ENCODE data around the gene FIP1L1. TPM values are rescaled to one million over a fixed set of nuclear protein-coding genes. Genes with fewer than 3 reads are reported as not detected.

FIP1L1 gene
- polyA plus RNA-seq, 4 donors, result 17.0 to 56.6 (median 26.6) TPM

DNA sequence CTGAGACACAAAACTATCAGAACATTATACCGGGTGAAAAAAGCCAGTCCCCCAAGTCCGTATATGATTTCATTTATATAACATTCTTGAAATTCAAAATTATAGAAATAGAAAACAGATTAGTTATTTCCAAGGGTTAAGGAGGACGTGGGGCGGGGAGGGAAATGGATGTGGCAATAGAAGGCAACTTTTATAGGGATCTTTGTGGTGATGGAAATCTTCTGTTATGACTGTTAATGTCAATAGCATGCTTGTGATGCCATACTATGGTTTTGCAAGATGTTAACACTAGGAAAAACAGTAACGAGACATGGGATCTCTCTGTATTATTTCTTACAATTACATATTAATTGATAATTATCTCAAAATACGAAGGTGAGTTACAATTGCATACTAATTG, 117.4 kb downstream of the FIP1L1 start:
- Histone ChIP-seq H3K4me3 (ENCODE audit: low read depth in 1 of 3, low read length in 3 of 3) (no peak overlapping the region), H3K36me3 (ENCODE audit: control insufficient read depth in 3 of 3, insufficient read depth in 2 of 3, low read depth in 1 of 3, low read length in 3 of 3) (peaks cover 0 to 20% (median 0%) of the 10 kb centered on the region in 3 donors), H3K9me3 (ENCODE audit: control insufficient read depth in 2 of 2, insufficient read depth in 1 of 2, low read depth in 1 of 2, low read length in 1 of 2) (no peaks in the 10 kb centered on the region), H3K27me3 (ENCODE audit: control insufficient read depth in 3 of 3, insufficient read depth in 3 of 3, low read length in 3 of 3) (no peaks in the 10 kb centered on the region), H3K4me1 (ENCODE audit: control insufficient read depth in 3 of 3, insufficient read depth in 2 of 3, low read depth in 1 of 3, low read length in 2 of 3) (no peaks in the 10 kb centered on the region), H3K27ac (ENCODE audit: low read depth in 1 of 3, low read length in 2 of 3) (no peak overlapping the region)
- 87 to 94% (median 93%) methylated on average over 6 of the region's 6 CpGs for WGBS, 3 donors
- DNase-seq (no peak), FAIRE-seq (no peak)

DNA sequence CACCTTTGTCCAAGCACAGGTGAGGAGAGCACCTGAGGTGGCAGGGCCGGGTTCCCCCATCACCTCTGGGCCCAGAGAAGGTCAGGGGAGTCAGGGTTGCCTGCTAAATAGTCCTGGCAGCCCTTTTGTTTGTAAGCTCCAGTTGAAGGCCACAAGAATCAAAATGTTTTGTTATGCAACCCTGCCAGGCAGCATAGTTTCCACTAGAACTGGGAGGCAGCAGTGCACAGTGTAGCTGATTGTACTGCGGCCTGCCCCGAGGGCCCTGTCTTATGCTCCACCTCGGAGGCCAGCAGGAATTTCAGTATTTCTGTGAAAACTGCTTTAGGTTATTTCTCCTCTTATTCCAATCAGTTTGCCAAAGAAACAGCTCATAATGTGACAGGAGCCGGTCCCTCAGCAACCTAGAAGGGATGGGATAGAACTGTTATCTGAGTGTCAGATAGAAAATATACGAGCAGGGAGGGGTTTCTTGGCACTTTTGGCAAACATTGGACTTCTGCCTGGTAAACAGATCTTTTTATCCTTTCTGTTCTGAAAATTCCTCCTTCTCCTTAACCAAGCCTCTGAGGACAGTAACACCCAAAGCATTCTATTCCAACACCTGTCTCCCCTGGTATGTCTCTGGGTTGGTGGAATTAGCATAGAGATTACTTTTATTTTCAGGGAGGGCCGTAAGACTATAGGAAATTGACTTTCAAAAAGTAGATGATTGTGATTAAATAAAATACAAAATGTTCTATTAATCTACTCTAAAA, 120.2 kb downstream of the FIP1L1 start:
- Histone ChIP-seq H3K36me3 (ENCODE audit: control insufficient read depth in 3 of 3, insufficient read depth in 2 of 3, low read depth in 1 of 3, low read length in 3 of 3) (peaks cover 0 to 30% (median 0%) of the 10 kb centered on the region in 3 donors), H3K9me3 (ENCODE audit: control insufficient read depth in 2 of 2, insufficient read depth in 1 of 2, low read depth in 1 of 2, low read length in 1 of 2) (no peaks in the 10 kb centered on the region), H3K27ac (ENCODE audit: low read depth in 1 of 3, low read length in 2 of 3) (no peak overlapping the region), H3K4me1 (ENCODE audit: control insufficient read depth in 3 of 3, insufficient read depth in 2 of 3, low read depth in 1 of 3, low read length in 2 of 3) (no peaks in the 10 kb centered on the region), H3K4me3 (ENCODE audit: low read depth in 1 of 3, low read length in 3 of 3) (no peak overlapping the region), H3K27me3 (ENCODE audit: control insufficient read depth in 3 of 3, insufficient read depth in 3 of 3, low read length in 3 of 3) (no peaks in the 10 kb centered on the region)
- DNase-seq, result no peak
- no peak for FAIRE-seq
- 67 to 81% (median 78%) methylated on average over 7 of the region's 7 CpGs for WGBS, 3 donors

DNA sequence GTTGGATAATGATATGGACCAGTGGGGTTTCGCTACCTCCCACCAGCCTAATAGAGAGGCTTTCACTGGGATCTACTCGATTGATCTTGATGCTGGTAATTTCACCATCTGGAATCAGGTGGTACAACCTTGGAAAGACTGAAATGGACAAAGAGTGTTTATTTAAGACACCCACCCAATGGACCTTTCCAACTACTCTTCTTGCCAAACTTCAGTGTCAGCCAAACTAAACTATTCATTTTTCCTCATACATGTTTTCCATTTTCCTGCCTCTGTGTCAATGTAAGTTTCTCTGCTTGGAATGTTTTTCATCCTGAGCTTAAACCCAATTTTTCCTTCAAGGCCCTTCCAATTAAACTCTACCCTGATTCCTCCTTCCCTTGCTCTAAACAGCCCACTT, 121.3 kb downstream of the FIP1L1 start:
- Histone ChIP-seq H3K4me3 (ENCODE audit: low read depth in 1 of 3, low read length in 3 of 3) (no peak overlapping the region), H3K27ac (ENCODE audit: low read depth in 1 of 3, low read length in 2 of 3) (no peak overlapping the region), H3K27me3 (ENCODE audit: control insufficient read depth in 3 of 3, insufficient read depth in 3 of 3, low read length in 3 of 3) (no peaks in the 10 kb centered on the region), H3K9me3 (ENCODE audit: control insufficient read depth in 2 of 2, insufficient read depth in 1 of 2, low read depth in 1 of 2, low read length in 1 of 2) (no peaks in the 10 kb centered on the region), H3K36me3 (ENCODE audit: control insufficient read depth in 3 of 3, insufficient read depth in 2 of 3, low read depth in 1 of 3, low read length in 3 of 3) (peaks cover 0 to 27% (median 0%) of the 10 kb centered on the region in 3 donors), H3K4me1 (ENCODE audit: control insufficient read depth in 3 of 3, insufficient read depth in 2 of 3, low read depth in 1 of 3, low read length in 2 of 3) (no peaks in the 10 kb centered on the region)
- WGBS, 3 donors, result 92 to 98% (median 93%) methylated on average over 2 of the region's 2 CpGs
- no peak for DNase-seq
- no peak for FAIRE-seq

DNA sequence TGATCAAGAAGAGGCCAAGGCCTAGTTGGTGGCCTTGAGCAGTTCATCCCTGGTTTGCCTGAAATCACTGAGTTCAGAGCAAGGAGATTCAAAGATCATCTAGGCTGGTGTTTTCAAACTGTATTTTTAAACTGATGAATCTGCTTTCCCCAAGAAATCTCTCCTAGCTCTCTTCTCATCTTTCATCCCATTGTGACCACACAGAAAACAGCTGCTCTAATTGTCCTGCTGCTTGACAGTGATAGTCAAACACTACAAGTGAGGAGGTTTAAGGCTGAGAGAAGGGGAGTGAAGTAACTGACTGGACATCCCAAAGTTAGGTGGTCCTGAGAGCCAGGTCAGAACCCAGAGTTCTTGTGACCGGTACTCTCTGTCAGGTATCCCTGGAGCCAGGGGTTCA, 122.3 kb downstream of the FIP1L1 start:
- WGBS, 3 donors, result 88 to 100% (median 95%) methylated on average over 1 of the region's 1 CpG
- FAIRE-seq (no peak), DNase-seq (no peak)
- Histone ChIP-seq H3K4me3 (ENCODE audit: low read depth in 1 of 3, low read length in 3 of 3) (no peak overlapping the region), H3K9me3 (ENCODE audit: control insufficient read depth in 2 of 2, insufficient read depth in 1 of 2, low read depth in 1 of 2, low read length in 1 of 2) (no peaks in the 10 kb centered on the region), H3K27me3 (ENCODE audit: control insufficient read depth in 3 of 3, insufficient read depth in 3 of 3, low read length in 3 of 3) (no peaks in the 10 kb centered on the region), H3K4me1 (ENCODE audit: control insufficient read depth in 3 of 3, insufficient read depth in 2 of 3, low read depth in 1 of 3, low read length in 2 of 3) (no peaks in the 10 kb centered on the region), H3K36me3 (ENCODE audit: control insufficient read depth in 3 of 3, insufficient read depth in 2 of 3, low read depth in 1 of 3, low read length in 3 of 3) (peaks cover 0 to 27% (median 2%) of the 10 kb centered on the region in 3 donors), H3K27ac (ENCODE audit: low read depth in 1 of 3, low read length in 2 of 3) (no peak overlapping the region)

DNA sequence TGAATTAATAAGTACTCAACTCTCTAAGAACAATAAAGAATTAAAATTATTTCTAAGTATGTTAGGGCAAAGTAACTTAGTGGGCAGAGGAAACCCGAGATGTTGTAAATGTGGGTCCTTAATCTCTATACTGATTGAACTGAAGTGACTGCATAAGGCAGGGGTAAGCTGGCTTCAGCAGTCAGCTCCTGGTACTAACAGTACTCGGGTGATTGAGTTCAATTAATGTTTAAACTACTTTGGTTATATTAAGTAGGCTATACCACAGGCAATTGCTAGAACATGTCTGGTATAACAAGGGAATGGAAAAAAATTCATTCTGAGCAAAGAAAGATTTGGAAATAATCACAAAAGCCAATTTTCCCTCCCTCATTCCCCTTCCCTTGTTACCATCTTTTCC, 123.1 kb downstream of the FIP1L1 start:
- no peak for DNase-seq
- H3K27ac ChIP-seq (ENCODE audit: low read depth in 1 of 3, low read length in 2 of 3), result no peak overlapping the region

DNA sequence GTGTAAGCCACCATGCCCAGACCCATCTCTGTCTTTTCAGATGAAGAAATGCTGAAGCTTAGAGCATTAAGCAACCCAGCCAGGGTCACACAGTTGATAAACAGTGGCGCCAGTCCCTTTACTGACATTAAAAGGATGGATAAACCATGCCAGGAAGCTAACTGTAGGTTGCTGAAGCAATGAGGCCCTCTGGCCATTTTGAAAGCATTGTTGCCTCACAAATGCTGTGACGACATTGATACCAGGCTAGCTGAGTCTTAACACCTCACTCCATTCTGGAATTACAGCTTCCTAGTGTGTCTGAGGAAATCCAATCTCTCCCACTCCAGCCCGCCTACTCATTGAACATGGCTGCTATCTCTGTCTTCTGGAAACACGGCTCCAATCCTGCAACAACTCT, 124.1 kb downstream of the FIP1L1 start:
- no peak overlapping the region for H3K4me3 ChIP-seq (ENCODE audit: low read depth in 1 of 3, low read length in 3 of 3)
- WGBS, 3 donors, result 93 to 94% (median 93%) methylated on average over 4 of the region's 4 CpGs
- DNase-seq (no peak), FAIRE-seq (no peak)
- no peaks in the 10 kb centered on the region for H3K4me1 ChIP-seq (ENCODE audit: control insufficient read depth in 3 of 3, insufficient read depth in 2 of 3, low read depth in 1 of 3, low read length in 2 of 3)
- peaks cover 0 to 22% (median 9%) of the 10 kb centered on the region in 3 donors for H3K36me3 ChIP-seq (ENCODE audit: control insufficient read depth in 3 of 3, insufficient read depth in 2 of 3, low read depth in 1 of 3, low read length in 3 of 3)
- H3K9me3 ChIP-seq (ENCODE audit: control insufficient read depth in 2 of 2, insufficient read depth in 1 of 2, low read depth in 1 of 2, low read length in 1 of 2), result no peaks in the 10 kb centered on the region
- H3K27ac ChIP-seq (ENCODE audit: low read depth in 1 of 3, low read length in 2 of 3), result no peak overlapping the region
- H3K27me3 ChIP-seq (ENCODE audit: control insufficient read depth in 3 of 3, insufficient read depth in 3 of 3, low read length in 3 of 3), result no peaks in the 10 kb centered on the region

More for the DNA sequence above, 123.1 kb downstream of the FIP1L1 start:
- H3K36me3 ChIP-seq (ENCODE audit: control insufficient read depth in 3 of 3, insufficient read depth in 2 of 3, low read depth in 1 of 3, low read length in 3 of 3), result peaks cover 0 to 29% (median 2%) of the 10 kb centered on the region in 3 donors
- H3K9me3 ChIP-seq (ENCODE audit: control insufficient read depth in 2 of 2, insufficient read depth in 1 of 2, low read depth in 1 of 2, low read length in 1 of 2), result no peaks in the 10 kb centered on the region
- no peaks in the 10 kb centered on the region for H3K4me1 ChIP-seq (ENCODE audit: control insufficient read depth in 3 of 3, insufficient read depth in 2 of 3, low read depth in 1 of 3, low read length in 2 of 3)
- no peak overlapping the region for H3K4me3 ChIP-seq (ENCODE audit: low read depth in 1 of 3, low read length in 3 of 3)
- H3K27me3 ChIP-seq (ENCODE audit: control insufficient read depth in 3 of 3, insufficient read depth in 3 of 3, low read length in 3 of 3), result no peaks in the 10 kb centered on the region
- 76 to 78% (median 77%) methylated on average over 2 of the region's 2 CpGs for WGBS, 3 donors
- no peak for FAIRE-seq

DNA sequence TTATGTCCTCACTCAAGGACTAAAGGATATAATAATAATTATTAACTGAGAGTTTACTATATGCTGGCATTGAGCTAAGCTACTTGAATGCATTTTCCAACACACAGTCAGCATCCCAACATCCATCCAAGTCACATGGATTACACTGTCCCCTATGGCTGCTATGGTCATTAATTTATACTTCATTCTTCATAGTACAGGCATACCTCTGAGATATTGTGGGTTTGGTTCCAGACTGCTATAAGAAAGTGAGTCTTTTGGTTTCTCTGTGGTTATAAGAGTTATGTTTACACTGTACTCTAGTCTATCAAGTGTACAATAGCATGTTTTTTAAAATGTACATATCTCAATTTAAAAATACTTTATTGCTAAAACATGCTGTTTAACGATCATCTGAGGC, 124.7 kb downstream of the FIP1L1 start:
- H3K4me1 ChIP-seq (ENCODE audit: control insufficient read depth in 3 of 3, insufficient read depth in 2 of 3, low read depth in 1 of 3, low read length in 2 of 3), result no peaks in the 10 kb centered on the region
- H3K27ac ChIP-seq (ENCODE audit: low read depth in 1 of 3, low read length in 2 of 3), result no peak overlapping the region
- FAIRE-seq, result no peak
- H3K36me3 ChIP-seq (ENCODE audit: control insufficient read depth in 3 of 3, insufficient read depth in 2 of 3, low read depth in 1 of 3, low read length in 3 of 3), result peaks cover 0 to 23% (median 9%) of the 10 kb centered on the region in 3 donors
- 89 to 97% (median 97%) methylated on average over 1 of the region's 1 CpG for WGBS, 3 donors
- no peaks in the 10 kb centered on the region for H3K27me3 ChIP-seq (ENCODE audit: control insufficient read depth in 3 of 3, insufficient read depth in 3 of 3, low read length in 3 of 3)
- H3K4me3 ChIP-seq (ENCODE audit: low read depth in 1 of 3, low read length in 3 of 3), result no peak overlapping the region
- no peak for DNase-seq
- H3K9me3 ChIP-seq (ENCODE audit: control insufficient read depth in 2 of 2, insufficient read depth in 1 of 2, low read depth in 1 of 2, low read length in 1 of 2), result no peaks in the 10 kb centered on the region

DNA sequence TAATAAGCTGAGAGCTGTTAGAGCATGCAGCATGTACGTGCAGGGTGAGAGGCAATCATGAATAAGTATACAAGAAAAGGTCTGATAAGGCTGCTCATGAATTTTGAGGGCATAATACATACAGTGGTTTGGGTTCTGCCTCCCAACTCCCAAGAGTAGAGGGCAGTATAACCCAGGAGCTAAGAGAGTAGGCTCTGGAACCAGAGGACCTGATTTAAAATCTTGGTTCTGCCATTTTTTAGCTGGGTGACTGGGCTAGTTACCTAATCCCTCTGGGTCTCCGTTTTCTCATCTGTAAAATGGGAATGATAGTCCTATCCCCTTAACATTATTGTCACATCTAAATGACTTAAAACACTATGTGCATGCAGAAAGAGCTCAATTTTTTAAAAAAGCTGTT, 128.5 kb downstream of the FIP1L1 start:
- DNase-seq, result no peak
- no peaks in the 10 kb centered on the region for H3K9me3 ChIP-seq (ENCODE audit: control insufficient read depth in 2 of 2, insufficient read depth in 1 of 2, low read depth in 1 of 2, low read length in 1 of 2)
- no peaks in the 10 kb centered on the region for H3K27me3 ChIP-seq (ENCODE audit: control insufficient read depth in 3 of 3, insufficient read depth in 3 of 3, low read length in 3 of 3)
- peaks cover 0 to 17% (median 9%) of the 10 kb centered on the region in 3 donors for H3K36me3 ChIP-seq (ENCODE audit: control insufficient read depth in 3 of 3, insufficient read depth in 2 of 3, low read depth in 1 of 3, low read length in 3 of 3)
- WGBS, 3 donors, result 83 to 89% (median 86%) methylated on average over 2 of the region's 2 CpGs
- no peak for FAIRE-seq
- no peak overlapping the region for H3K4me3 ChIP-seq (ENCODE audit: low read depth in 1 of 3, low read length in 3 of 3)
- H3K4me1 ChIP-seq (ENCODE audit: control insufficient read depth in 3 of 3, insufficient read depth in 2 of 3, low read depth in 1 of 3, low read length in 2 of 3), result no peaks in the 10 kb centered on the region
- no peak overlapping the region for H3K27ac ChIP-seq (ENCODE audit: low read depth in 1 of 3, low read length in 2 of 3)

DNA sequence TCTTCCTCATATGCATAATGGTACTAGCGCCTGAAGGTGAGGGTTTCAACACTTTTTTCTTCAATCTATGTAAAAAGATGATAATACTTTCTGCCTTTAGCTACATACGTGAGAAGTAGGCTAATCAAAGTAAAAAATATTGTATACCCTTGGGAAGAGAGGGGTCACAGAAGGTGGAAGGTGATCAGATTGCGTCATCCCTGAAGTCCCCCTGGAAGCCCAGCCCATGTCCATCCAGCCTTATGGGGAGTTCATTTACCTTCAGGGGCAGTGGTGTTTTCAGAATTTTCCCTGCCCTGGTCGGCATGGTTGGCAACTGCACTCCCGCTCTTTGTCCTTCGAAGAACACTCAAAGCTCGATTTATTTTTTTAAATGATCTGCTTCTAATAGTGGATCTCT, 129.6 kb downstream of the FIP1L1 start:
- H3K4me3 ChIP-seq (ENCODE audit: low read depth in 1 of 3, low read length in 3 of 3), result no peak overlapping the region

More for the DNA sequence above, 129.6 kb downstream of the FIP1L1 start:
- FAIRE-seq, result no peak
- Histone ChIP-seq H3K36me3 (ENCODE audit: control insufficient read depth in 3 of 3, insufficient read depth in 2 of 3, low read depth in 1 of 3, low read length in 3 of 3) (peaks cover 0 to 12% (median 9%) of the 10 kb centered on the region in 3 donors), H3K9me3 (ENCODE audit: control insufficient read depth in 2 of 2, insufficient read depth in 1 of 2, low read depth in 1 of 2, low read length in 1 of 2) (no peaks in the 10 kb centered on the region), H3K27ac (ENCODE audit: low read depth in 1 of 3, low read length in 2 of 3) (no peak overlapping the region), H3K4me1 (ENCODE audit: control insufficient read depth in 3 of 3, insufficient read depth in 2 of 3, low read depth in 1 of 3, low read length in 2 of 3) (no peaks in the 10 kb centered on the region), H3K27me3 (ENCODE audit: control insufficient read depth in 3 of 3, insufficient read depth in 3 of 3, low read length in 3 of 3) (no peaks in the 10 kb centered on the region)
- no peak for DNase-seq
- whole genome bisulfite sequencing, 3 donors, result 92 to 95% (median 94%) methylated on average over 7 of the region's 7 CpGs
